GM12878 (cell line): ENCODE measurements around the gene SPEM2. TPM values are rescaled to one million over a fixed set of nuclear protein-coding genes. Genes with fewer than 3 reads are reported as not detected.

Experiments
- ATAC-seq: fragments of 200-7000 bp; cut with Tn5 transposase; 3 replicates; pipeline ENCODE4 v1.9.1; 2020; ENCODE audit warnings: mild to moderate bottlenecking, moderate library complexity
- BruUV-seq: library from RNA; stranded (reverse); fragments of 400-500 nt; replicated peaks from 2 replicates; lab custom pipeline; 2021; lab: Mats Ljungman, UMichigan
- CTCF ChIA-PET: fragments of 300-600 bp; sonication (Branson Sonifier 250); formaldehyde crosslinking; extraction: SDS; loops from one replicate; lab custom pipeline; 2021; ENCODE audit warnings: inconsistent platforms; lab: Yijun Ruan, JAX
- POLR2A ChIA-PET: fragments of 350-600 bp; formaldehyde crosslinking; extraction: SDS; loops from one replicate; lab custom pipeline; 2021; ENCODE audit warnings: inconsistent platforms; lab: Charles Lee
- RAD21 ChIA-PET: fragments of 300-600 bp; sonication (Branson Sonifier 250); formaldehyde crosslinking; loops from one replicate; lab custom pipeline; 2023; ENCODE audit warnings: antibody characterized with exemption; ENCODE audit not compliant: unreplicated experiment; lab: Charles Lee
- SMC1A ChIA-PET: fragments of 300-600 bp; sonication (Branson Sonifier 250); formaldehyde crosslinking; loops from one replicate; lab custom pipeline; 2023; ENCODE audit not compliant: unreplicated experiment, uncharacterized antibody; lab: Charles Lee
- DNase-seq: peaks from one replicate; pipeline ENCODE4 v3.0.0-alpha.2; 2011; ENCODE audit warnings: low read depth, low spot score
- FAIRE-seq: peaks from 3 replicates; lab custom pipeline; 2011; peaks lifted over from hg19 to GRCh38; lab: Jason Lieb, UNC
- H2AFZ ChIP-seq: 2 replicates; pipeline ENCODE4 v1.6.0; 2011; ENCODE audit warnings: low read depth, low read length, control low read depth; ENCODE audit not compliant: control insufficient read depth
- H3K27ac ChIP-seq: 2 replicates; pipeline ENCODE4 v1.5.1; 2011; ENCODE audit warnings: control low read depth; ENCODE audit not compliant: control insufficient read depth, insufficient read depth
- H3K27me3 ChIP-seq, 2 experiments: replicated peaks in 1 of 2; 2 replicates each; pipeline versions ENCODE4 v1.6.0 to v1.6.1; 2011; ENCODE audit warnings: low read length in 1 of 2; ENCODE audit not compliant: control insufficient read depth in 2 of 2, insufficient read depth in 2 of 2
- H3K36me3 ChIP-seq, 2 experiments: 2 replicates each; pipeline ENCODE4 v1.5.1; 2011; ENCODE audit warnings: low read length in 1 of 2; ENCODE audit not compliant: control insufficient read depth in 2 of 2, insufficient read depth in 2 of 2
- H3K4me1 ChIP-seq: 2 replicates; pipeline ENCODE4 v1.6.1; 2011; ENCODE audit warnings: mild to moderate bottlenecking, low read length, moderate library complexity, mixed read lengths; ENCODE audit not compliant: control insufficient read depth, insufficient read depth
- H3K4me2 ChIP-seq: 2 replicates; pipeline ENCODE4 v1.6.0; 2011; ENCODE audit warnings: control low read depth; ENCODE audit not compliant: control insufficient read depth, insufficient read depth
- H3K4me3 ChIP-seq: fragments of 200-600 bp; sonication (generic); 2 replicates; pipeline ENCODE4 v1.5.1; 2016
- H3K79me2 ChIP-seq: 2 replicates; pipeline ENCODE4 v1.6.0; 2011; ENCODE audit warnings: low read length; ENCODE audit not compliant: control insufficient read depth, insufficient read depth
- H3K9ac ChIP-seq: 2 replicates; pipeline ENCODE4 v1.8.0; 2011; ENCODE audit warnings: low read length, control low read depth, mixed read lengths; ENCODE audit not compliant: control insufficient read depth, insufficient read depth
- H3K9me3 ChIP-seq: replicated peaks from 3 replicates; pipeline ENCODE4 v1.5.1; 2011; ENCODE audit warnings: mild to moderate bottlenecking, low read length; ENCODE audit not compliant: control insufficient read depth, insufficient read depth
- H4K20me1 ChIP-seq: 2 replicates; pipeline ENCODE4 v1.6.0; 2011; ENCODE audit not compliant: control insufficient read depth, insufficient read depth
- ASH2L ChIP-seq: fragments of 300-600, 200-600 bp; sonication (generic); IDR thresholded peaks from 2 replicates; pipeline ENCODE4 v1.6.1; 2017; ENCODE audit warnings: low read depth, mild to moderate bottlenecking, borderline replicate concordance
- BCL11A ChIP-seq: IDR thresholded peaks from 2 replicates; pipeline ENCODE4 v1.6.1; 2011; ENCODE audit warnings: low read depth, low read length
- BHLHE40 ChIP-seq, 2 experiments: fragments of 450-650 bp in 1 of 2; IDR thresholded peaks; 2 replicates each; pipeline ENCODE4 v1.6.1; 2011 to 2017; ENCODE audit warnings: low read depth in 2 of 2, borderline replicate concordance in 1 of 2, improper control_type of control experiment in 1 of 2, low read length in 1 of 2, mild to moderate bottlenecking in 1 of 2
- CHD1 ChIP-seq: IDR thresholded peaks from 2 replicates; pipeline ENCODE4 v1.6.1; 2012; ENCODE audit warnings: low read depth, low read length, improper control_type of control experiment
- EP300 ChIP-seq, 2 experiments: fragments of 150-350 bp in 1 of 2; IDR thresholded peaks; 2 replicates each; pipeline ENCODE4 v1.6.1; 2011 to 2012; ENCODE audit warnings: low read depth in 2 of 2, low read length in 2 of 2, borderline replicate concordance in 1 of 2, improper control_type of control experiment in 1 of 2, inconsistent platforms in 1 of 2; ENCODE audit not compliant: control insufficient read depth in 1 of 2
- GABPA ChIP-seq: IDR thresholded peaks from 2 replicates; pipeline ENCODE4 v1.6.1; 2014; ENCODE audit warnings: antibody characterized with exemption, low read depth, mild to moderate bottlenecking, inconsistent platforms
- IRF3 ChIP-seq: fragments of 450-650 bp; IDR thresholded peaks from 2 replicates; pipeline ENCODE4 v1.6.1; 2014; ENCODE audit warnings: mild to moderate bottlenecking
- KAT2A ChIP-seq: conservative IDR thresholded peaks from 2 replicates; pipeline ENCODE4 v1.6.1; 2011; ENCODE audit warnings: low read depth, low read length; ENCODE audit not compliant: control insufficient read depth
- KDM1A ChIP-seq: fragments of 200-600 bp; sonication (generic); IDR thresholded peaks from 2 replicates; pipeline ENCODE4 v1.6.1; 2016; ENCODE audit warnings: borderline replicate concordance
- MEF2B ChIP-seq: fragments of 450-650 bp; IDR thresholded peaks from 2 replicates; pipeline ENCODE4 v1.6.1; 2018; ENCODE audit warnings: mild to moderate bottlenecking, moderate library complexity; ENCODE audit not compliant: partially characterized antibody, poor library complexity, severe bottlenecking
- MLLT1 ChIP-seq: fragments of 450-650 bp; IDR thresholded peaks from 2 replicates; pipeline ENCODE4 v1.6.1; 2016; ENCODE audit warnings: mild to moderate bottlenecking
- NR2F1 ChIP-seq: fragments of 450-650 bp; conservative IDR thresholded peaks from 2 replicates; pipeline ENCODE4 v1.6.1; 2017; ENCODE audit warnings: mild to moderate bottlenecking
- PAX8 ChIP-seq: fragments of 450-650 bp; IDR thresholded peaks from 2 replicates; pipeline ENCODE4 v1.6.1; 2017; ENCODE audit warnings: mild to moderate bottlenecking, moderate library complexity
- POLR2A ChIP-seq: IDR thresholded peaks from 2 replicates; pipeline ENCODE4 v1.6.1; 2011; ENCODE audit warnings: low read depth, mild to moderate bottlenecking, low read length
- POLR2AphosphoS5 ChIP-seq: IDR thresholded peaks from 2 replicates; pipeline ENCODE4 v1.6.1; 2011; ENCODE audit warnings: mild to moderate bottlenecking, low read length, inconsistent platforms
- RELB ChIP-seq: fragments of 450-650 bp; IDR thresholded peaks from 2 replicates; pipeline ENCODE4 v1.6.1; 2017; ENCODE audit warnings: low read depth, mild to moderate bottlenecking, moderate library complexity
- SP1 ChIP-seq: IDR thresholded peaks from one replicate; pipeline ENCODE4 v1.6.1; 2011; ENCODE audit warnings: low read depth, low read length
- TCF7 ChIP-seq: IDR thresholded peaks from 2 replicates; pipeline ENCODE4 v1.6.1; 2014; ENCODE audit warnings: antibody characterized with exemption, borderline replicate concordance
- ZBED1 ChIP-seq: IDR thresholded peaks from 2 replicates; pipeline ENCODE4 v1.6.1; 2016; ENCODE audit warnings: borderline replicate concordance
- ZNF274 ChIP-seq: IDR thresholded peaks from one replicate; pipeline ENCODE4 v1.8.0; 2011; ENCODE audit not compliant: insufficient read length, insufficient read depth
- WGBS: methylation state at CpG from one replicate; pipeline ENCODE4 v1.1.6; 2016; ENCODE audit warnings: low lambda C conversion rate; ENCODE audit not compliant: insufficient replicate concordance, insufficient coverage; ENCODE audit errors: missing lambda C conversion rate; 5-methylcytosine and 5-hydroxymethylcytosine counted together
- in situ Hi-C: fragments of 300-500 bp; cut with MboI; formaldehyde crosslinking; loops from 9 replicates; pipeline ENCODE4 v1.14.3; 2018; ENCODE audit warnings: mixed read lengths
- intact Hi-C: fragments of 100-400 bp; cut with micrococcal nuclease; formaldehyde crosslinking; loops from one replicate; pipeline ENCODE4 v1.14.2; 2022; ENCODE audit not compliant: unreplicated experiment
- polyA plus RNA-seq, 11 experiments: library from polyadenylated mRNA; depleted of rRNA in 4 of 11; unstranded in 6 of 11; stranded (reverse) in 5 of 11; fragments of >200 nt; fragmentation: Nextera tagmentation in 4 of 11; fragmentation: Illumina TruSeq in 1 of 11; extraction: Ambion mirVana in 4 of 11; extraction: Trizol in 1 of 11; gene quantifications; 1 replicate in 1 of 11; 2 replicates in 10 of 11; pipeline versions ENCODE4 v1.2.1 to v1.2.3, GENCODE V29; 2011 to 2016; ENCODE audit warnings: inconsistent platforms in 2 of 11, missing spikeins in 2 of 11, low read depth in 1 of 11
- total RNA-seq, 4 experiments: library from RNA; depleted of rRNA in 3 of 4; stranded (reverse); fragments of >200 nt in 3 of 4; fragmentation: Illumina TruSeq in 1 of 4; extraction: Trizol in 1 of 4; gene quantifications; 2 replicates each; pipeline versions ENCODE4 v1.2.1 to v1.2.3, GENCODE V29; 2013 to 2021

The SPEM2 gene
- total and polyA plus RNA-seq, 10 of the 15 experiments (the other 5 are each of a cell fraction or from before 2014, with no cell fraction given) = not detected

GRCh38 chr17:7428557-7428956 is 3.1 kb downstream of the SPEM2 start, which contains the start of gene SPEM3:
Gene SPEM3, plus strand, starts transcription at chr17:7428857. Its CDS starts 46 bp downstream, at chr17:7428903.
- WGBS = 0% methylated on average over 5 of the region's 5 CpGs
- POLR2A ChIA-PET = no interaction called here
- TF ChIP-seq MLLT1 (no peak), NR2F1 (no peak), KDM1A (no peak), EP300 (IDR thresholded peaks at IDR 0.05; ENCODE audit: borderline replicate concordance in 1 of 2, control insufficient read depth in 1 of 2, low read depth in 2 of 2, low read length in 2 of 2) (no peak), GABPA (no peak), ASH2L (no peak), PAX8 (no peak), POLR2AphosphoS5 (no peak), IRF3 (no peak), CHD1 (no peak), ZBED1 (no peak), POLR2A (no peak), BHLHE40 (IDR thresholded peaks at IDR 0.05; ENCODE audit: borderline replicate concordance in 1 of 2, low read depth in 2 of 2, low read length in 1 of 2) (no peak), RELB (no peak), KAT2A (no peak), BCL11A (no peak), MEF2B (no peak), SP1 (no peak), TCF7 (no peak), ZNF274 (no peak)
- TF ChIP-seq, all 136 proteins: peak for 0
- H3K79me2 ChIP-seq = no peaks in the 10 kb centered on the region
- intact Hi-C loops = no loop called here
- no peaks in the 10 kb centered on the region for H3K36me3 ChIP-seq
- H3K4me3 ChIP-seq = no peak within 1 kb of the TSS
- in situ Hi-C loops = no loop called here
- H3K27ac ChIP-seq = no peak within 1 kb of the TSS
- no peak within 1 kb of the TSS for H3K9ac ChIP-seq
- FAIRE-seq = no peak
- no peaks in the 10 kb centered on the region for H3K9me3 ChIP-seq
- no peak within 1 kb of the TSS for H2AFZ ChIP-seq
- SMC1A ChIA-PET = interaction anchor here (0.6 to 0.8 kb wide), 2 partner anchors 25 to 384 kb away, joined by 3 read pairs; no protein-coding TSS in a partner anchor
- no peak for ATAC-seq
- no peaks in the 10 kb centered on the region for H4K20me1 ChIP-seq
- no peaks in the 10 kb centered on the region; a peak in 1 of 4 replicates for H3K27me3 ChIP-seq
- no peak for DNase-seq
- no peak within 1 kb of the TSS for H3K4me2 ChIP-seq
- RAD21 ChIA-PET = no interaction called here
- CTCF ChIA-PET = no interaction called here
- H3K4me1 ChIP-seq = no peaks in the 10 kb centered on the region
- no TSS peak for BruUV-seq
